ENCODE measurements around the gene SLC4A11.

SLC4A11 gene

GRCh38 chr20:3237958-3238615, 903 bp downstream of the SLC4A11 start:
- Histone ChIP-seq H3K9me3 (ENCODE audit: control insufficient read depth, low read length) (no peaks in the 10 kb centered on the region), H3K27me3 (replicated peaks; ENCODE audit: control insufficient read depth, insufficient read depth, low read length, poor library complexity, severe bottlenecking) (peaks cover 14% of the 10 kb centered on the region), H3K4me3 (ENCODE audit: insufficient read depth, low read depth, low read length, poor library complexity, severe bottlenecking) (peak overlapping the region; percentile 86), H3K27ac (ENCODE audit: insufficient read depth, low read length, poor library complexity, severe bottlenecking) (no peak overlapping the region), H3K4me1 (ENCODE audit: control insufficient read depth, insufficient read depth, low read length, poor library complexity, severe bottlenecking) (peaks cover 13% of the 10 kb centered on the region), H3K36me3 (ENCODE audit: control insufficient read depth, insufficient read depth, low read length) (no peaks in the 10 kb centered on the region)
- DNase-seq = no peak

- Histone ChIP-seq H3K4me3 (ENCODE audit: insufficient read depth, low read depth, low read length, poor library complexity, severe bottlenecking) (peak overlapping the region; percentile 86), H3K27me3 (replicated peaks; ENCODE audit: control insufficient read depth, insufficient read depth, low read length, poor library complexity, severe bottlenecking) (peaks cover 14% of the 10 kb centered on the region), H3K4me1 (ENCODE audit: control insufficient read depth, insufficient read depth, low read length, poor library complexity, severe bottlenecking) (peaks cover 13% of the 10 kb centered on the region), H3K36me3 (ENCODE audit: control insufficient read depth, insufficient read depth, low read length) (no peaks in the 10 kb centered on the region), H3K9me3 (ENCODE audit: control insufficient read depth, low read length) (no peaks in the 10 kb centered on the region), H3K27ac (ENCODE audit: insufficient read depth, low read length, poor library complexity, severe bottlenecking) (no peak overlapping the region)
- no peak for DNase-seq
Observed at GRCh38 chr20:3237011-3237957, 1.7 kb downstream of the SLC4A11 start.

- H3K36me3 ChIP-seq (ENCODE audit: control insufficient read depth, insufficient read depth, low read length) = no peaks in the 10 kb centered on the region
- no peak overlapping the region for H3K4me3 ChIP-seq (ENCODE audit: insufficient read depth, low read depth, low read length, poor library complexity, severe bottlenecking)
- peaks cover 13% of the 10 kb centered on the region for H3K4me1 ChIP-seq (ENCODE audit: control insufficient read depth, insufficient read depth, low read length, poor library complexity, severe bottlenecking)
- H3K27me3 ChIP-seq (replicated peaks; ENCODE audit: control insufficient read depth, insufficient read depth, low read length, poor library complexity, severe bottlenecking) = peaks cover 14% of the 10 kb centered on the region
- H3K27ac ChIP-seq (ENCODE audit: insufficient read depth, low read length, poor library complexity, severe bottlenecking) = no peak overlapping the region
- H3K9me3 ChIP-seq (ENCODE audit: control insufficient read depth, low read length) = no peaks in the 10 kb centered on the region
- DNase-seq = no peak
Observed at GRCh38 chr20:3235666-3236324, 3.2 kb downstream of the SLC4A11 start.

- Histone ChIP-seq H3K9me3 (ENCODE audit: control insufficient read depth, low read length) (no peaks in the 10 kb centered on the region), H3K27ac (ENCODE audit: insufficient read depth, low read length, poor library complexity, severe bottlenecking) (no peak overlapping the region), H3K27me3 (replicated peaks; ENCODE audit: control insufficient read depth, insufficient read depth, low read length, poor library complexity, severe bottlenecking) (peaks cover 14% of the 10 kb centered on the region), H3K4me1 (ENCODE audit: control insufficient read depth, insufficient read depth, low read length, poor library complexity, severe bottlenecking) (peaks cover 10% of the 10 kb centered on the region), H3K36me3 (ENCODE audit: control insufficient read depth, insufficient read depth, low read length) (no peaks in the 10 kb centered on the region), H3K4me3 (ENCODE audit: insufficient read depth, low read depth, low read length, poor library complexity, severe bottlenecking) (no peak overlapping the region)
- DNase-seq = no peak
Observed at GRCh38 chr20:3233991-3234498, 4.9 kb downstream of the SLC4A11 start.

- Histone ChIP-seq H3K36me3 (ENCODE audit: control insufficient read depth, insufficient read depth, low read length) (no peaks in the 10 kb centered on the region), H3K4me1 (ENCODE audit: control insufficient read depth, insufficient read depth, low read length, poor library complexity, severe bottlenecking) (peaks cover 8% of the 10 kb centered on the region), H3K9me3 (ENCODE audit: control insufficient read depth, low read length) (no peaks in the 10 kb centered on the region), H3K27me3 (replicated peaks; ENCODE audit: control insufficient read depth, insufficient read depth, low read length, poor library complexity, severe bottlenecking) (peaks cover 11% of the 10 kb centered on the region), H3K4me3 (ENCODE audit: insufficient read depth, low read depth, low read length, poor library complexity, severe bottlenecking) (no peak overlapping the region), H3K27ac (ENCODE audit: insufficient read depth, low read length, poor library complexity, severe bottlenecking) (no peak overlapping the region)
- DNase-seq = no peak
Observed at GRCh38 chr20:3233131-3233990, 5.6 kb downstream of the SLC4A11 start.

- Histone ChIP-seq H3K36me3 (ENCODE audit: control insufficient read depth, insufficient read depth, low read length) (no peaks in the 10 kb centered on the region), H3K27me3 (replicated peaks; ENCODE audit: control insufficient read depth, insufficient read depth, low read length, poor library complexity, severe bottlenecking) (peaks cover 4% of the 10 kb centered on the region), H3K4me1 (ENCODE audit: control insufficient read depth, insufficient read depth, low read length, poor library complexity, severe bottlenecking) (no peaks in the 10 kb centered on the region), H3K4me3 (ENCODE audit: insufficient read depth, low read depth, low read length, poor library complexity, severe bottlenecking) (no peak overlapping the region), H3K9me3 (ENCODE audit: control insufficient read depth, low read length) (no peaks in the 10 kb centered on the region), H3K27ac (ENCODE audit: insufficient read depth, low read length, poor library complexity, severe bottlenecking) (no peak overlapping the region)
- DNase-seq = no peak
Observed at GRCh38 chr20:3231889-3232588, 7.0 kb downstream of the SLC4A11 start.

- Histone ChIP-seq H3K4me1 (ENCODE audit: control insufficient read depth, insufficient read depth, low read length, poor library complexity, severe bottlenecking) (no peaks in the 10 kb centered on the region), H3K4me3 (ENCODE audit: insufficient read depth, low read depth, low read length, poor library complexity, severe bottlenecking) (no peak overlapping the region), H3K27me3 (replicated peaks; ENCODE audit: control insufficient read depth, insufficient read depth, low read length, poor library complexity, severe bottlenecking) (no peaks in the 10 kb centered on the region), H3K36me3 (ENCODE audit: control insufficient read depth, insufficient read depth, low read length) (no peaks in the 10 kb centered on the region), H3K9me3 (ENCODE audit: control insufficient read depth, low read length) (no peaks in the 10 kb centered on the region), H3K27ac (ENCODE audit: insufficient read depth, low read length, poor library complexity, severe bottlenecking) (no peak overlapping the region)
- no peak for DNase-seq
Observed at GRCh38 chr20:3231116-3231515, 7.9 kb downstream of the SLC4A11 start.

GRCh38 chr20:3229798-3230197, 9.2 kb downstream of the SLC4A11 start:
- DNase-seq = no peak
- no peak overlapping the region for H3K27ac ChIP-seq (ENCODE audit: insufficient read depth, low read length, poor library complexity, severe bottlenecking)

GRCh38 chr20:3229158-3229557, 9.8 kb downstream of the SLC4A11 start:
- no peak for DNase-seq
- Histone ChIP-seq H3K36me3 (ENCODE audit: control insufficient read depth, insufficient read depth, low read length) (no peaks in the 10 kb centered on the region), H3K4me1 (ENCODE audit: control insufficient read depth, insufficient read depth, low read length, poor library complexity, severe bottlenecking) (no peaks in the 10 kb centered on the region), H3K9me3 (ENCODE audit: control insufficient read depth, low read length) (no peaks in the 10 kb centered on the region), H3K27ac (ENCODE audit: insufficient read depth, low read length, poor library complexity, severe bottlenecking) (no peak overlapping the region), H3K4me3 (ENCODE audit: insufficient read depth, low read depth, low read length, poor library complexity, severe bottlenecking) (no peak overlapping the region), H3K27me3 (replicated peaks; ENCODE audit: control insufficient read depth, insufficient read depth, low read length, poor library complexity, severe bottlenecking) (no peaks in the 10 kb centered on the region)

More at GRCh38 chr20:3229798-3230197, 9.2 kb downstream of the SLC4A11 start:
- Histone ChIP-seq H3K27me3 (replicated peaks; ENCODE audit: control insufficient read depth, insufficient read depth, low read length, poor library complexity, severe bottlenecking) (no peaks in the 10 kb centered on the region), H3K36me3 (ENCODE audit: control insufficient read depth, insufficient read depth, low read length) (no peaks in the 10 kb centered on the region), H3K4me3 (ENCODE audit: insufficient read depth, low read depth, low read length, poor library complexity, severe bottlenecking) (no peak overlapping the region), H3K4me1 (ENCODE audit: control insufficient read depth, insufficient read depth, low read length, poor library complexity, severe bottlenecking) (no peaks in the 10 kb centered on the region), H3K9me3 (ENCODE audit: control insufficient read depth, low read length) (no peaks in the 10 kb centered on the region)

Measured in effector memory CD4-positive, alpha-beta T cell (primary cell).